Measurements from ENCODE around the gene SKI.

GRCh38 chr1:2277741-2278488 lies 49.8 kb downstream of the SKI start:
- TF ChIP-seq POLR2A (IDR thresholded peaks at IDR 0.05) = no peak
- TF ChIP-seq, protein P1, sequence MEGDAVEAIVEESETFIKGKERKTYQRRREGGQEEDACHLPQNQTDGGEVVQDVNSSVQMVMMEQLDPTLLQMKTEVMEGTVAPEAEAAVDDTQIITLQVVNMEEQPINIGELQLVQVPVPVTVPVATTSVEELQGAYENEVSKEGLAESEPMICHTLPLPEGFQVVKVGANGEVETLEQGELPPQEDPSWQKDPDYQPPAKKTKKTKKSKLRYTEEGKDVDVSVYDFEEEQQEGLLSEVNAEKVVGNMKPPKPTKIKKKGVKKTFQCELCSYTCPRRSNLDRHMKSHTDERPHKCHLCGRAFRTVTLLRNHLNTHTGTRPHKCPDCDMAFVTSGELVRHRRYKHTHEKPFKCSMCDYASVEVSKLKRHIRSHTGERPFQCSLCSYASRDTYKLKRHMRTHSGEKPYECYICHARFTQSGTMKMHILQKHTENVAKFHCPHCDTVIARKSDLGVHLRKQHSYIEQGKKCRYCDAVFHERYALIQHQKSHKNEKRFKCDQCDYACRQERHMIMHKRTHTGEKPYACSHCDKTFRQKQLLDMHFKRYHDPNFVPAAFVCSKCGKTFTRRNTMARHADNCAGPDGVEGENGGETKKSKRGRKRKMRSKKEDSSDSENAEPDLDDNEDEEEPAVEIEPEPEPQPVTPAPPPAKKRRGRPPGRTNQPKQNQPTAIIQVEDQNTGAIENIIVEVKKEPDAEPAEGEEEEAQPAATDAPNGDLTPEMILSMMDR (IDR thresholded peaks at IDR 0.05) = no peak
- TF ChIP-seq POLR2AphosphoS5 (IDR thresholded peaks at IDR 0.05; ENCODE audit: insufficient read depth in 1 of 2, low read depth in 1 of 2) = no peak
